HG02759 (cell line): Measurements from ENCODE around the gene CDH4.
"Not testable (repeated sequence)": the region's sequence is repeated elsewhere in the genome, so short reads cannot be mapped to it uniquely, and the experiment has no call there.

Experiments
- ATAC-seq: cut with Tn5 transposase; IDR thresholded peaks from one replicate; pipeline ENCODE4 v1.9.1; 2021; ENCODE audit warnings: mild to moderate bottlenecking, moderate library complexity; ENCODE audit not compliant: unreplicated experiment

Gene CDH4

GRCh38 chr20:61956396-61957342 is 704.6 kb downstream of the CDH4 start:
- ATAC-seq, result no peak

GRCh38 chr20:61957961-61958715 is 706.1 kb downstream of the CDH4 start:
- no peak for ATAC-seq

- no peak for ATAC-seq
These were observed 707.0 kb downstream of the CDH4 start for GRCh38 chr20:61958773-61959700.

GRCh38 chr20:61960836-61961235 is 708.8 kb downstream of the CDH4 start:
- ATAC-seq, result no peak

GRCh38 chr20:61963149-61963548 is 711.1 kb downstream of the CDH4 start:
- no peak for ATAC-seq

GRCh38 chr20:61963885-61964674 is 712.0 kb downstream of the CDH4 start:
- no peak for ATAC-seq

GRCh38 chr20:61964675-61965605 is 712.9 kb downstream of the CDH4 start:
- ATAC-seq, result no peak

GRCh38 chr20:61965606-61966491 is 713.8 kb downstream of the CDH4 start:
- no peak for ATAC-seq

GRCh38 chr20:61966492-61967244 is 714.6 kb downstream of the CDH4 start:
- ATAC-seq, result no peak

- ATAC-seq, result no peak
These were observed 715.2 kb downstream of the CDH4 start for GRCh38 chr20:61967300-61967699.

- no peak for ATAC-seq
These were observed 716.2 kb downstream of the CDH4 start for GRCh38 chr20:61968036-61968810.

- ATAC-seq, result no peak
These were observed 716.9 kb downstream of the CDH4 start for GRCh38 chr20:61968932-61969331.

GRCh38 chr20:61969806-61970205 is 717.7 kb downstream of the CDH4 start:
- no peak for ATAC-seq

- ATAC-seq, result no peak
These were observed 718.3 kb downstream of the CDH4 start for GRCh38 chr20:61970357-61970756.

- not testable (repeated sequence) for ATAC-seq
These were observed 719.5 kb downstream of the CDH4 start for GRCh38 chr20:61971595-61971994.
